ENCODE results near the gene FOXK1. TPM values are rescaled to one million over a fixed set of nuclear protein-coding genes. Genes with fewer than 3 reads are reported as not detected.

Gene FOXK1
- total RNA-seq, 1 donor from 2014 or later, result 35.6 TPM

DNA sequence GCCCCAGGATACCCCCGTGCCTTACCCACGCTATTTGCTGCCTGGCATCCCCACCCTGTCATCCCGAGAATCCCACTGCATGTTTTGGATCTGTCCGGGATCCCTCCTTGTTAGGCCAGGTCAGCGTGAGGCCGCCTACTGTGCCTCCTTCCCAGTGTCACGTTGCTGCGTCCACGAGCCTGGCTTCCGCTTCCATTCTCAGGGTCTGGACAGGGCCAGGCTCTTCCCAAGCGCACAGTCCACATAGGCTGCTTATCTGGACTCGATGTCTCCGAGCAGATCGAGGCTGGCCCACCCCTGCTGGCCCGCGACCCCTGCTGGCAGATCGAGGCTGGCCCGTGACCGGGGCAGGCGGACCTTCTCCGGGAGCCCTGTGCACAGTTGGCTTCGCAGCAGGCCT is 27.1 kb downstream of the FOXK1 start:
- no peaks in the 10 kb centered on the region for H3K9me3 Mint-ChIP-seq
- DNase-seq (ENCODE audit: low spot score), result no peak
- intact Hi-C loops (cut with micrococcal nuclease), result no loop called here
- no peak overlapping the region for H3K4me3 Mint-ChIP-seq (ENCODE audit: low read depth)
- no peak overlapping the region for H3K27ac Mint-ChIP-seq
- peaks cover 19% of the 10 kb centered on the region for H3K4me1 Mint-ChIP-seq (ENCODE audit: low read depth)
- H3K36me3 Mint-ChIP-seq (ENCODE audit: low read depth), result peaks cover 11% of the 10 kb centered on the region
- H3K27me3 Mint-ChIP-seq (ENCODE audit: low read depth), result no peaks in the 10 kb centered on the region

DNA sequence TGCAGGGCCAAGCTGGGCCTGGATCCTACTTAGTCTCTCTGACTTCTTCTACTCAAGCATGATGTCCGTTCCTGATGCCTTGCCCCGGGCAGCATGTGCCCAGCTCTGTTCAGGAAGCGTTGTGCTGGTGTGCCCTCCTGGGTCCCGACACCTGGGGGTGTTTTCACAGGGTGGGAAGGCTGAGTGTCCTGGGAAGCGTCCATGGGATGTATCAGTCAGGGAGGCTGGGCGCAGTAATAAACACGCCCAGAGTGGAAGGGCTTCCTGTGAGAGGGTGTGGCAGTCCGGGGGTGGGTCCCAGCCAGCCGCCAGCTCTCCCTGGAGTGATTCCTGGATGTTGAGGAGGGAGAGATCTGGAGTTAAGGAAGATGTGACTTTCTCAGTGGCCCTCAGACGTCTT is 29.0 kb downstream of the FOXK1 start:
- Mint-ChIP-seq H3K27me3 (ENCODE audit: low read depth) (no peaks in the 10 kb centered on the region), H3K27ac (no peak overlapping the region), H3K4me3 (ENCODE audit: low read depth) (no peak overlapping the region), H3K36me3 (ENCODE audit: low read depth) (peaks cover 17% of the 10 kb centered on the region), H3K9me3 (no peaks in the 10 kb centered on the region), H3K4me1 (ENCODE audit: low read depth) (peaks cover 17% of the 10 kb centered on the region)
- intact Hi-C loops (cut with micrococcal nuclease), result no loop called here
- DNase-seq (ENCODE audit: low spot score), result no peak

DNA sequence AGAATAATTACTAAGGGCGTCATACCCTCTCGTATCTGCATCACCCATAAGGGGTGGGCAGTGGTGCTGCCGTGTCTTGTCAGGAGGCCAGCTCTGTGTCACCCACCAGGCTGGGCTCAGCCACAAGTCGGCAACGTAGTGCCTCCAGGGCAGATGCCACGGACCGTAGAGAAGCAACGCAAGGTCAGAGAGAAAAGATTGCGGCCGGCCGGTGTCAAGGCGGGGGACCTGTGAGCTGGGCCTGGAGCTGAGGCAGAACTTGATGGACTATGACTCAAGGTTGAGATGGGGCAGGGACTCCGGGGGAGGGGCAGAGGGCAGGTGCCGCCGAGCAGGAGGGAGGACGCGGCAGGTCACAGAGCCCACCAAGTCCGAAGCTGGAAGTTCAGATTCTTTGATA is 29.5 kb downstream of the FOXK1 start:
- Mint-ChIP-seq H3K27ac (no peak overlapping the region), H3K9me3 (no peaks in the 10 kb centered on the region), H3K4me1 (ENCODE audit: low read depth) (peaks cover 17% of the 10 kb centered on the region), H3K27me3 (ENCODE audit: low read depth) (no peaks in the 10 kb centered on the region), H3K4me3 (ENCODE audit: low read depth) (no peak overlapping the region), H3K36me3 (ENCODE audit: low read depth) (peaks cover 17% of the 10 kb centered on the region)
- DNase-seq (ENCODE audit: low spot score), result no peak
- intact Hi-C loops (cut with micrococcal nuclease), result no loop called here

DNA sequence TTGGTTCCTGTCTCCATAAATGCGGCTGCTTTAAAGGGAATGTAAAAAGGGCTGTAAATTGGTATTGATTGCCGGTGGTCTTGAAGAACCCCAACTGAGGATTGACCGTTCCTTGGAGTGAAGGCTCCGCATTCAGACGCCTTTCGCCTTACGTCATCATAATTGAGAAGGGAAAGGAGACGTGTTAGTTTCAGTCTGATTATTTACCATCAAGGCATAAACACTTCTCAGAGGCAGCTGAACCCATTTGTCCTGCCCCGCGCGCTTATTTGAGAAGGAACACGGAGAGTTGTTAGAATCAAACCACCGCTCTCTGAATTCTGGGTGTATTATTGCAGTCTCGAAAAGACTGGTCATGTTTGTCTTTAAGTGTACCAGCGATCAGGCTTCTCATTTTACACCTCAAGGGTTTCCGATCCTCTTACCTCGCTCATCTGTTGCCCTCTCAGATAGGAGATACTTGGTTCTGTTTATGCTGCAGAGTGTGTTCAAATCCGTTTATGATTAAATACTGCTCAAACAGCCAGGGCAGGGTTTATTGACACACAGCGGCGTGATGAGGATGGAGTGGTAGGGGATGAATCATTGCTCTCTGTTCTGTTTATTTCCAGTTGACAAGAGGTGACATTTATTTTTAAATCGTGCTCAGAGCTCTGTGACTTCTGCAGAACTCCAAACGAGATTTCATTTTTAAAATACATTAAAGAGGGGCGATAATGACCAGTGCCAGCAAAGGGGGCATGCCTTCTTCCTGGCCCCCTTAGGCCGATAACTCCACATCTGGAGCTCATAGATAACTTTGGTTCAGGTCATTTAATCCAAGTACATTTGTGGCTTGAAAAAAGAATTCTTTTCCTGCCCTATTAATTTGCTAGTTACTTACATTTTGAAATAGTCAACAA is 30.4 kb downstream of the FOXK1 start:
- no peak for DNase-seq (ENCODE audit: low spot score)
- Mint-ChIP-seq H3K36me3 (ENCODE audit: low read depth) (peaks cover 17% of the 10 kb centered on the region), H3K9me3 (no peaks in the 10 kb centered on the region), H3K4me3 (ENCODE audit: low read depth) (no peak overlapping the region), H3K4me1 (ENCODE audit: low read depth) (peaks cover 17% of the 10 kb centered on the region), H3K27me3 (ENCODE audit: low read depth) (no peaks in the 10 kb centered on the region), H3K27ac (peak overlapping the region; percentile 63)
- intact Hi-C loops (cut with micrococcal nuclease), result no loop called here

DNA sequence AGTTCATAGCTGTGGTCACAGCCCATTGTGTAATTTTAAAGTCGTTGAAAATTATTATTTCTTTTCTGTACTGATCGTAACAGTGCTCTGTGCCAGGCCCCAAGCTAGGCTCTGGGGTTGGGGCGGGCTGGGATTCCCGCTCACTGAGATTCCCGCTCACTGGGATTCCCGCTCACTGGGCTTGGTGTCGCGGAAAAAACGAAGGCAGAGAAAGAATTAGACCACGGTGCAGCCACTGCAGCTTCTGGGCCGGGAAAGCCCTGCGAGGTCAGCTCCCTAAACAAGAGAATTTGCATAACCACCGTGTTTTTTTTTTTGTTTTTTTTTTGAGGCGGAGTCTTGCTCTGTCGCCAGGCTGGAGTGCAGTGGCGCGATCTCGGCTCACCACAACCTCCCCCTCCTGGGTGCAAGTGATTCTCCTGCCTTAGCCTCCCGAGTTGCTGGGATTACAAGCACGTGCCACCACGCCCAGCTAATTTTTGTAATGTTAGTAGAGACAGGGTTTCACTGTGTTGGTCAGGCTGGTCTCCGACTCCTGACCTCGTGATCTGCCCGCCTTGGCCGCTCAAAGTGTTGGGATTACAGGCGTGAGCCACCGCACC is 31.2 kb downstream of the FOXK1 start:
- H3K4me1 Mint-ChIP-seq (ENCODE audit: low read depth), result peaks cover 17% of the 10 kb centered on the region
- DNase-seq (ENCODE audit: low spot score), result no peak
- H3K36me3 Mint-ChIP-seq (ENCODE audit: low read depth), result peaks cover 17% of the 10 kb centered on the region
- no peak overlapping the region for H3K4me3 Mint-ChIP-seq (ENCODE audit: low read depth)
- intact Hi-C loops (cut with micrococcal nuclease), result no loop called here
- no peaks in the 10 kb centered on the region for H3K27me3 Mint-ChIP-seq (ENCODE audit: low read depth)
- no peak overlapping the region for H3K27ac Mint-ChIP-seq
- no peaks in the 10 kb centered on the region for H3K9me3 Mint-ChIP-seq

DNA sequence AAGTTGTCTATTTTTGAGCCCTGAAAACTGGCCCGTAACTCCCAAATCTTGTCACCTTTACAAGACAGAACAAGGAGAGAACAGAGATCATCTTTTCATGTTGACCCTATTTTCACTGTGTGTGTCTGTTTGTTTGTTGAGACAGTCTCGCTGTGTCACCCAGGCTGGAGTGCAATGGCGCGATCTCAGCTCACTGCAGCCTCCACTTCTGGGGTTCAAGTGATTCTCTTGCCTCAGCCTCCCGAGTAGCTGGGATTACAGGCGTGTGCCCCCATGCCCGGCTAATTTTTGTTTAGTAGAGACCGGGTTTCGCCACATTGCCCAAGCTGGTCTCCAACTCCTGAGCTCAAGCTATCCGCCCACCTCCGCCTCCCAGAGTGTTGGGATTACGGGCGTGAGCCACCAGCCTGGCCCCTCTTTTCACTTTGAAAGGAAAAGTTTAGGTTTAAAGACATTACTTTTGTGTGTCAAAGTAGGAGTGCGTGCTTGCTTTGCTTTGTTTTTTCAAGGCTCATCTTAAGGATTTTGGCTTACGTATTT is 32.1 kb downstream of the FOXK1 start:
- DNase-seq (ENCODE audit: low spot score), result no peak
- Mint-ChIP-seq H3K36me3 (ENCODE audit: low read depth) (peaks cover 17% of the 10 kb centered on the region), H3K4me3 (ENCODE audit: low read depth) (no peak overlapping the region), H3K27me3 (ENCODE audit: low read depth) (no peaks in the 10 kb centered on the region), H3K27ac (no peak overlapping the region), H3K4me1 (ENCODE audit: low read depth) (peaks cover 17% of the 10 kb centered on the region), H3K9me3 (no peaks in the 10 kb centered on the region)
- intact Hi-C loops (cut with micrococcal nuclease), result no loop called here

DNA sequence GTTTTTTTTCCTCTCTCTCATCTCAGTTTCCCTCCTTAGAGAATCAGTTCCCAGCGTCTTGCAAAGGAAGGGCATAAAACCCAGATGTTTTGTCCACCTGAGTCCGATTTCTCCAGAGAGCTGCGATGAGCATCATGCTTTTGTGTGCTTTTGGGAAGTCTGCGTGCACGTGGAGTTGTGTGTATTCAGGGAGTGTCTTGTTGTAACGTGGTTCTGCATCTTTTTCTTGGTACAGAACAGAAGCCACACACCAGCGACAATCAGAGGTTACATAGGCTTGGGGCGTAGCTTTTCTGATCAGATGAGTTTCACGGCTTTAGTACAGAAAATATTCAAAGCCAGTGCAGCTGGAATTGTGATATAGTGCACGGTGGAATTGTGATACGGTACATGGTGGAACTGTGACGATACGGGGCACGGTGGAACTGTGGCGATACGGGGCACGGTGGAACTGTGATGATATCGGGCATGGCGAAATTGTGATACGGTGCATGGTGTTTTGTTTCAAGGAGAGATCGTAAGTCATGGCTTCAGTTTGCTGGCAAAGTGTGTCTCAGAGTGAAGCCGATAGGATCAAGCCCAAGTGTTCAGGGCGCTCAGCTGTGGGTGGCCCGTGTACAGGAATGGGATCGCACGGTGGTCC is 32.8 kb downstream of the FOXK1 start:
- no peak for DNase-seq (ENCODE audit: low spot score)
- peaks cover 19% of the 10 kb centered on the region for H3K4me1 Mint-ChIP-seq (ENCODE audit: low read depth)
- H3K27ac Mint-ChIP-seq, result no peak overlapping the region
- intact Hi-C loops (cut with micrococcal nuclease), result no loop called here
- H3K4me3 Mint-ChIP-seq (ENCODE audit: low read depth), result no peak overlapping the region
- H3K9me3 Mint-ChIP-seq, result no peaks in the 10 kb centered on the region
- no peaks in the 10 kb centered on the region for H3K27me3 Mint-ChIP-seq (ENCODE audit: low read depth)
- peaks cover 20% of the 10 kb centered on the region for H3K36me3 Mint-ChIP-seq (ENCODE audit: low read depth)

DNA sequence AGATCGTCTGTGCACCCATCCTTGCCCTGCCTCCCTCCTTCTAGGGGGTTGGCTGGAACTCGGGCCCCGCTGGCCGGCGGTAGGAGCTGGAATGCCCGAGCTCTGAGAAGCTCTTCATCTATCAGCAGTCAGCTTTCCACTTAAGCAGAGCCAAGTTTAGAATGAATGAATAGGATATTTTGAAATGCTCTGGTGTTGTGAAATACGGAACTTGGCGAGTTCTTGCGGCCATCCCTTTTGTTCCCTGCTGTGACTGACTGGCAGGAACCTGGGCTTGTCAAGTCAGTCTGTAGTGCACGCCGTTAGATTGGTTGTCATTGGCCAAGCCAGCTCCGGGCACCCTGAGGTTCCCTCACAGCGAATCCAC is 33.3 kb downstream of the FOXK1 start:
- no peak for DNase-seq (ENCODE audit: low spot score)
- peaks cover 23% of the 10 kb centered on the region for H3K36me3 Mint-ChIP-seq (ENCODE audit: low read depth)
- H3K4me1 Mint-ChIP-seq (ENCODE audit: low read depth), result peaks cover 22% of the 10 kb centered on the region
- H3K27me3 Mint-ChIP-seq (ENCODE audit: low read depth), result no peaks in the 10 kb centered on the region
- no peak overlapping the region for H3K27ac Mint-ChIP-seq
- intact Hi-C loops (cut with micrococcal nuclease), result no loop called here
- H3K4me3 Mint-ChIP-seq (ENCODE audit: low read depth), result no peak overlapping the region
- H3K9me3 Mint-ChIP-seq, result no peaks in the 10 kb centered on the region

DNA sequence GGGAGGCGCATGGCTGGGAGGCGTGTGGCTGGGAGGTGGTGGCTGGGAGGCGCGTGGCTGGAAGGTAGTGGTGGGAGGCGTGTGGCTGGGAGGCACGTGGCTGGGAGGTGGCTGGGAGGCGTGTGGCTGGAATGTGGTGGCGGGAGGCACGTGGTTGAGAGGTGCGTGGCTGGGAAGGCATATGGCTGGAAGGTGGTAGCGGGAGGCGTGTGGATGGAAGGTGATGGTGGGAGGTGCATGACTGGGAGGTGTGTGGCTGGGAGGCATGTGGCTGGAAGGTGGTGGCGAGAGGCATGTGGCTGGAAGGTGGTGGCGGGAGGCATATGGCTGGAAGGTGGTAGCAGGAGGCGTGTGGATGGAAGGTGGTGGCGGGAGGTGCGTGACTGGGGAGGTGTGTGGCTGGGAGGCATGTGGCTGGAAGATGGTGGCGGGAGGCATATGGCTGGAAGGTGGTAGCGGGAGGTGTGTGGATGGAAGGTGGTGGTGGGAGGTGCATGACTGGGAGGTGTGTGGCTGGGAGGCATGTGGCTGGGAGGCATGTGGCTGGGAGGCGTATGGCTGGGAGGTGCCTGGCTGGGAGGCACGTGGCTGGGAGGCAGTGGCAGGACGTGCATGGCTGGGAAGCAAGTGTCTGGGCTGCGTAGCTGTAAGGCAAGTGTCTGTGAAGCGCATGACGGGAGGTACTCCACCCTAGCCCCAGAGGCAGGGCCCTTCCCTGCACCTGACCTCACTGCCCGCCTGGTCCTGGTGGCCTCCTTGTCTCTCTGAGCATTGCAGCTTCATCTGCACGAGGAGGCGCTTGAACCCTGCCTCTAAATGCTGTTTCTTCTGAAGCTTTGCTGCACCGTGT is 35.1 kb downstream of the FOXK1 start:
- intact Hi-C loops (cut with micrococcal nuclease), result no loop called here
- Mint-ChIP-seq H3K27me3 (ENCODE audit: low read depth) (no peaks in the 10 kb centered on the region), H3K27ac (no peak overlapping the region), H3K9me3 (no peaks in the 10 kb centered on the region), H3K4me3 (ENCODE audit: low read depth) (no peak overlapping the region), H3K4me1 (ENCODE audit: low read depth) (peaks cover 11% of the 10 kb centered on the region), H3K36me3 (ENCODE audit: low read depth) (peaks cover 18% of the 10 kb centered on the region)
- no peak for DNase-seq (ENCODE audit: low spot score)

DNA sequence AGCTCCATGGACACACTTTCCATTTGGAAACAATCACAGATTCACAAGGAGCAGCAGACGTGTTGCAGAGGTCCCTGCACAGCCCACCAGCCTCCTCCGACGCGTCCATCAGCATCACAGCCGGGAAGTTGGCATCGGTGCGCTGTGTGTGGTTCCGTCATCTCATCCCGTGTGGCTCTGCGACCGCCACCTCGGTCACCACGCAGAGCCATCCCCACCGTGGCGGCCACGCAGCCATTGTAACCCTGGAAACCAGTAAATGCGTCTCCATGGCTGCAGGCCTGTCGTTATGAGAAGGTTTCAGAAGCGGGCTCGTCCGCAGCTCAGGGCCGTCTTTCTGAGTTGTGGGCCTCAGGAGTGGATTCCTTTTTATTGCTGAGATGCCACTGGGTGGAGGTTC is 36.0 kb downstream of the FOXK1 start:
- no peaks in the 10 kb centered on the region for H3K9me3 Mint-ChIP-seq
- no peak for DNase-seq (ENCODE audit: low spot score)
- H3K4me1 Mint-ChIP-seq (ENCODE audit: low read depth), result peaks cover 7% of the 10 kb centered on the region
- no peak overlapping the region for H3K4me3 Mint-ChIP-seq (ENCODE audit: low read depth)
- peaks cover 23% of the 10 kb centered on the region for H3K36me3 Mint-ChIP-seq (ENCODE audit: low read depth)
- no peaks in the 10 kb centered on the region for H3K27me3 Mint-ChIP-seq (ENCODE audit: low read depth)
- intact Hi-C loops (cut with micrococcal nuclease), result no loop called here
- no peak overlapping the region for H3K27ac Mint-ChIP-seq

DNA sequence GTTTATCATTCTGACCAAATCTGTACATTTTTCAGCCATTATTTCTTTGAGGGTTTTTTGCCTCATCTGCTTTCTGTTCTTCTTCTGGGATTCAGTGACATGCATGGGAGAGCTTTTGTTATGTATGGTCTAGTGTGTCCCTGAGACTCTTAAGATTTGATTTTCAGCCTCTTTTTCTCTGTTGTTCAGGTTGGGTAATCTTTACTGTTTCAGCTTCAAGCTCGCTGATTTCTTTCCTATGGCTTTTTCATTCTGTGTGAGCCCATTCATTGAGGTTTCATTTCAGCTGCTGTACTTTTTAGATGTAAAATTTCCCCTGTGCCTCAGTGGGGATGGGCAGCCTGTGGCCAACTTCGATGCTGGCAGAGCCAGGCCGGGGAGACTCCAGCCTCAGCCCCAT is 38.1 kb downstream of the FOXK1 start:
- Mint-ChIP-seq H3K9me3 (no peaks in the 10 kb centered on the region), H3K4me3 (ENCODE audit: low read depth) (no peak overlapping the region), H3K4me1 (ENCODE audit: low read depth) (peaks cover 14% of the 10 kb centered on the region), H3K36me3 (ENCODE audit: low read depth) (peaks cover 24% of the 10 kb centered on the region), H3K27ac (no peak overlapping the region), H3K27me3 (ENCODE audit: low read depth) (no peaks in the 10 kb centered on the region)
- no peak for DNase-seq (ENCODE audit: low spot score)
- intact Hi-C loops (cut with micrococcal nuclease), result no loop called here

DNA sequence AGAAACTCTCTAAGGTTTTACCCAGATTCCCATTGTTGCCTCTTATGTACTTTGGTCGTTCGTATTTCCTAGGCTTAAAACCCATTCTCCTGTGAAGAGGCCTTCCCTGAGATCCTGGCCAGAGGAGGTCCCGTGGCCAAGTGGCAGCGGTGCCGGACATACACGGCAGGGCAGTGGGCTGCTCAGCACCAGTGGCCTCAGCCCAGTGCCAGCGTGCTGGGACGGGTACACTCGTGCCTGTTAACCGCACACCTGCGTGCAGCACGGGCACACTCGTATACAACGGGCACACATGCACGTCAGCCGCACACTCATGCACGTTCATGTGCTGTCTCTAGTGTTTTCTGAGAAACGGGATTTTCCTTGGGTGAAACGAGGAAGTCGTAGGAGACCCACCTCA is 40.2 kb downstream of the FOXK1 start:
- H3K27ac Mint-ChIP-seq, result no peak overlapping the region
- peaks cover 24% of the 10 kb centered on the region for H3K36me3 Mint-ChIP-seq (ENCODE audit: low read depth)
- H3K4me1 Mint-ChIP-seq (ENCODE audit: low read depth), result peaks cover 23% of the 10 kb centered on the region
- H3K4me3 Mint-ChIP-seq (ENCODE audit: low read depth), result no peak overlapping the region
- intact Hi-C loops (cut with micrococcal nuclease), result no loop called here
- H3K27me3 Mint-ChIP-seq (ENCODE audit: low read depth), result no peaks in the 10 kb centered on the region
- DNase-seq (ENCODE audit: low spot score), result no peak
- H3K9me3 Mint-ChIP-seq, result no peaks in the 10 kb centered on the region

Data from activated T-helper 2 cell treated with anti-CD3 and anti-CD28 coated beads, Interferon-gamma antibody, Interleukin-2, Interleukin-4, amounts not matched to agents 10 μg/mL and 5 μg/mL and 100 μg/mL, durations not matched to agents 14 hours and 24 hours and 36 hours (primary cell).